CD8-positive, alpha-beta memory T cell (primary cell): Measurements from ENCODE around the gene OR2A42. TPM values are rescaled to one million over a fixed set of nuclear protein-coding genes. Genes with fewer than 3 reads are reported as not detected.
A peak's percentile ranks its signal among the peaks of the same experiment; 100 is the strongest.
"Not testable (repeated sequence)": the region's sequence is repeated elsewhere in the genome, so short reads cannot be mapped to it uniquely, and the experiment has no call there.

Experiments
- CTCF ChIA-PET: fragments of 350-600 bp; sonication (Branson Sonifier 250); formaldehyde crosslinking; loops from one replicate; lab custom pipeline; 2021; ENCODE audit warnings: antibody characterized with exemption; lab: Charles Lee
- POLR2A ChIA-PET: fragments of 350-600 bp; sonication (Branson Sonifier 250); formaldehyde crosslinking; loops from one replicate; lab custom pipeline; 2021; ENCODE audit warnings: antibody characterized with exemption; lab: Charles Lee
- DNase-seq, 5 donors: peaks; one replicate each; pipeline versions ENCODE4 v3.0.0 to v3.0.0-alpha.2; 2020 to 2022; ENCODE audit warnings: mixed read lengths in 1 of 5
- H3K27ac ChIP-seq: one replicate; pipeline ENCODE4 v1.7.0; 2013; ENCODE audit warnings: low read depth, mild to moderate bottlenecking, low read length, moderate library complexity
- H3K27me3 ChIP-seq: 2 replicates; pipeline ENCODE4 v1.7.0; 2013; ENCODE audit warnings: low read length, mild to moderate bottlenecking; ENCODE audit not compliant: insufficient read depth, poor library complexity, severe bottlenecking
- H3K36me3 ChIP-seq: 2 replicates; pipeline ENCODE4 v1.7.0; 2013; ENCODE audit warnings: mild to moderate bottlenecking, low read length, moderate library complexity; ENCODE audit not compliant: insufficient read depth
- H3K4me1 ChIP-seq: 2 replicates; pipeline ENCODE4 v1.7.0; 2013; ENCODE audit warnings: mild to moderate bottlenecking, low read length, moderate library complexity; ENCODE audit not compliant: insufficient read depth
- H3K4me3 ChIP-seq: 2 replicates; pipeline ENCODE4 v1.7.0; 2013; ENCODE audit warnings: mild to moderate bottlenecking, low read length
- H3K9me3 ChIP-seq: 2 replicates; pipeline ENCODE4 v1.7.0; 2013; ENCODE audit warnings: mild to moderate bottlenecking, low read length
- H3K27ac Mint-ChIP-seq, 8 donors: one replicate each; pipeline ENCODE4 v1.8.0; 2020 to 2021; ENCODE audit warnings: mixed read lengths in 8 of 8, mild to moderate bottlenecking in 6 of 8, inconsistent platforms in 3 of 8, moderate library complexity in 3 of 8
- H3K27me3 Mint-ChIP-seq, 2 donors: one replicate each; pipeline ENCODE4 v1.8.0; 2020 to 2021; ENCODE audit warnings: mixed read lengths in 2 of 2, mild to moderate bottlenecking in 1 of 2, moderate library complexity in 1 of 2
- H3K36me3 Mint-ChIP-seq, 3 donors: one replicate each; pipeline ENCODE4 v1.8.0; 2020 to 2021; ENCODE audit warnings: mixed read lengths in 3 of 3, inconsistent platforms in 1 of 3, mild to moderate bottlenecking in 1 of 3
- H3K4me1 Mint-ChIP-seq, 3 donors: one replicate each; pipeline ENCODE4 v1.8.0; 2020 to 2021; ENCODE audit warnings: mixed read lengths in 3 of 3, inconsistent platforms in 1 of 3, mild to moderate bottlenecking in 1 of 3
- H3K4me3 Mint-ChIP-seq, 7 donors: one replicate each; pipeline ENCODE4 v1.8.0; 2020 to 2021; ENCODE audit warnings: mixed read lengths in 7 of 7, mild to moderate bottlenecking in 6 of 7, moderate library complexity in 4 of 7, inconsistent platforms in 2 of 7
- H3K9me3 Mint-ChIP-seq, 5 donors: one replicate each; pipeline ENCODE4 v1.8.0; 2020 to 2022; ENCODE audit warnings: mixed read lengths in 5 of 5, mild to moderate bottlenecking in 3 of 5, moderate library complexity in 2 of 5, inconsistent platforms in 1 of 5
- polyA plus RNA-seq: library from polyadenylated mRNA; unstranded; fragments of 300-500 nt; fragmentation: Illumina TruSeq; gene quantifications from one replicate; pipeline ENCODE4 v1.2.3, GENCODE V29; 2021
- total RNA-seq, 2 experiments: library from RNA; stranded (reverse); gene quantifications; one replicate each; pipeline ENCODE4 v1.2.3, GENCODE V29; 2021

Gene OR2A42
- total and polyA plus RNA-seq, 3 experiments from 2014 or later = not detected

DNA sequence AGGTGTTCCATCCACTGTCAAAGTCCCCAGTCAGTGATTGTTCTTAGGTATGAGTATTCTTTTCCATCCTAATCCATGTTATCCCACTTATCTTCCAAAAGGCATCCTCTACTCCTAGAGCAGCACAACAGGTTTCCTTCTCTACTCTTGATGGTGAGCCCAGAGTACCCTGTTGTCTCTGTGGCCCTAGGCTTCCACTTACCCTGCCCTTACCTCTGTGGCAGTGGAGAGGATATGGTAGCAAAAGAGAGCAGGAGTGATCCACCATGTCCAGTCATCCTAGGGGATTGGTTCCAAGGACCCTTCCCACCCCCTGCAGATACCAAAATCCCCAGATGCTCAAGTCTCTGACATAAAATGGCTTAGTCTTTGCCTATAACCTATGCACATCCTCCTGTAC is 22.2 kb downstream of the OR2A42 start:
- H3K27me3 Mint-ChIP-seq, H3K27ac Mint-ChIP-seq, H3K27me3 ChIP-seq, DNase-seq, H3K4me1 Mint-ChIP-seq, H3K36me3 Mint-ChIP-seq, H3K36me3 ChIP-seq, H3K27ac ChIP-seq, H3K9me3 ChIP-seq, H3K4me3 Mint-ChIP-seq, H3K4me1 ChIP-seq, POLR2A ChIA-PET, H3K4me3 ChIP-seq, CTCF ChIA-PET, H3K9me3 Mint-ChIP-seq: not testable (repeated sequence)

GRCh38 chr7:144205306-144205705 is 34.1 kb downstream of the OR2A42 start:
- H3K9me3 Mint-ChIP-seq, H3K36me3 ChIP-seq, H3K27ac ChIP-seq, H3K4me3 Mint-ChIP-seq, H3K4me3 ChIP-seq, H3K4me1 ChIP-seq, H3K9me3 ChIP-seq, CTCF ChIA-PET, DNase-seq, H3K27me3 ChIP-seq, POLR2A ChIA-PET, H3K36me3 Mint-ChIP-seq, H3K4me1 Mint-ChIP-seq, H3K27me3 Mint-ChIP-seq, H3K27ac Mint-ChIP-seq: not testable (repeated sequence)

- H3K27me3 ChIP-seq, H3K4me1 ChIP-seq, DNase-seq, H3K9me3 Mint-ChIP-seq, H3K4me1 Mint-ChIP-seq, CTCF ChIA-PET, H3K4me3 Mint-ChIP-seq, H3K27me3 Mint-ChIP-seq, H3K27ac Mint-ChIP-seq, H3K27ac ChIP-seq, H3K36me3 Mint-ChIP-seq, POLR2A ChIA-PET, H3K9me3 ChIP-seq, H3K36me3 ChIP-seq, H3K4me3 ChIP-seq: not testable (repeated sequence)
Measured at GRCh38 chr7:144203086-144203485, 36.3 kb downstream of the OR2A42 start.

- H3K27me3 ChIP-seq, H3K27me3 Mint-ChIP-seq, CTCF ChIA-PET, H3K9me3 Mint-ChIP-seq, H3K27ac Mint-ChIP-seq, H3K4me1 Mint-ChIP-seq, DNase-seq, H3K9me3 ChIP-seq, POLR2A ChIA-PET, H3K4me3 ChIP-seq, H3K36me3 ChIP-seq, H3K27ac ChIP-seq, H3K4me3 Mint-ChIP-seq, H3K36me3 Mint-ChIP-seq, H3K4me1 ChIP-seq: not testable (repeated sequence)
Measured at GRCh38 chr7:144201978-144202377, 37.4 kb downstream of the OR2A42 start.

DNA sequence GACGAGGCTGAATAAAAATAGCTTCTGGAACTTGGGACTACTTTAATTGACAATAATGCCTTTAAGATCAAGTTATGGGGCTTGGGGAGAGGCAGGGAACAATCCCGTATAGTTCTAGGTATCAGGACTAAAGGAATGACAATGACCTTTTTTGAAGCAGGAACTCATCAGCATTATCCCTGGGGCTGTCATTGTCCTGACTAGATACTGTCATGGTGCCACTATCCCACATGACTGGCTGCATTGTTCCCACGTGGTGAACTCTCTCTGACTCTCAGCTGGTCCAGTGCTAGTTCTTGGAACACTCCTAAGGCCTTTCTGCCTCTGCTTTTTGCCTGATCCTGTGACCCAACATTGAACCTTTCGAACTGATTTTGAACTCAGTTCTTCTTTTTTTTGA is 40.5 kb downstream of the OR2A42 start:
- H3K9me3 Mint-ChIP-seq, CTCF ChIA-PET, H3K27me3 ChIP-seq, H3K4me1 ChIP-seq, H3K9me3 ChIP-seq, H3K27ac Mint-ChIP-seq, H3K4me1 Mint-ChIP-seq, H3K36me3 ChIP-seq, DNase-seq, POLR2A ChIA-PET, H3K36me3 Mint-ChIP-seq, H3K4me3 ChIP-seq, H3K27me3 Mint-ChIP-seq, H3K4me3 Mint-ChIP-seq, H3K27ac ChIP-seq: not testable (repeated sequence)

DNA sequence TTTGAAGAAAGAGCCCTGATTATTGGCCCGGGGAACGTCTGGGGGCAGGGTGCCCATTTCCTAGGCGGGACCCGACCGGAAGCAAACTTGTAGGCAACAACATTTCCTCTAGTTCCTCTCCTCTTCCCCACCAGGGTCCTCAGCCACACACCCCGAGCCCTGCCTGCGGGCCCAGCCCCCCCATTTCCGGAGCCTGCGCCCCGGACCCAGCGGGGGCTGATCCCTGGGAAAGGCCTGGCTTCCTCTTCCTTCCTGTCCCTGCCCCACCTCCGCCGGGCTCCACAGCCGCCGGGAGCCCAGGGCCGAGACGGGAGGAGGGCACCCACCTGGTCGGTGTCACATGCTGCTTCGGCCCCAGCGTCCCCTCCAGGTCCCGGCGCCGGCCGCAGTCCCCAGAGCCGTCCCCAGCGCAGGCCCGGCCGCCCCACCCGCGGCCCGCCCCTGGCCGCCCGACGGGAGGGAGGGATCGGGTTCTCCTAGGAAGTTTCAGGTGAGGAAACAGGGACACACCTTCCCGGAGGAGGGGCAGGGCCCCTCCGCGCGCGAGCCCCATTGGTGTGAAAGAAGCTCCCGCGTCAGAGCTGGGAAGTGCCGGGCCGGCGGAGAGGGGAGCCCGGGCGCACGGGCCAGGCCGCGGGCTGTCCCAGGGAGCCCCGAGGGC is 44.1 kb downstream of the OR2A42 start, which contains the start of gene ARHGEF35:
Gene ARHGEF35 (minus strand): TSS at position 622 of the 661 bp plus-strand sequence. CDS start 7,450 bp downstream, outside the sequence.
- Mint-ChIP-seq H3K27ac (peak within 1 kb of the TSS in 2 of 8 donors; percentile 75 to 89), H3K4me3 (peak within 1 kb of the TSS in 5 of 7 donors; percentile 49 to 78 (median 65))
- H3K27me3 Mint-ChIP-seq, H3K27ac ChIP-seq, CTCF ChIA-PET, H3K36me3 Mint-ChIP-seq, H3K9me3 Mint-ChIP-seq, H3K36me3 ChIP-seq, H3K27me3 ChIP-seq, H3K4me3 ChIP-seq, H3K9me3 ChIP-seq, POLR2A ChIA-PET, H3K4me1 ChIP-seq, H3K4me1 Mint-ChIP-seq: not testable (repeated sequence)
- peak in 1 of 5 donors; percentile 37 for DNase-seq

DNA sequence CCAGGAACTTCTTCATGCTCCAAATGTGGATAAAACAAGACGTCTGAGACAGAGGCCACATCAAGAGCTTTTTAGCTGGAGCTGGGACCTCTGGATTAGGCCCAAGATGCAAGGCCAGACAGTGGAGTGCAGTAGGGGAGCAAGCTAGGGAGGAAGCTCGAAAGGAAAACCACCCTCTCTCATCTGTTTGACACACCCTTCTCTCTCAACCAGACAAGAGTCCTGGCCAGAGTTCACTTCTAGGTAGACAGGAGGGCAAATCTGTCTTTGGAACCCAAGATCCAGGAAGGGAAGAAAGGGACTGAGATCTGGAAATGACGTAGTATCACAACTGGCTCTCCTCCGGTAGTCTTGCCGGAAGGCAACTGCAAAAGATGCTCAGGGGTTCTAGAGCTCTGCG is 45.0 kb downstream of the OR2A42 start:
- H3K27me3 Mint-ChIP-seq, H3K36me3 Mint-ChIP-seq, H3K27ac ChIP-seq, H3K36me3 ChIP-seq, H3K4me1 ChIP-seq, H3K4me3 Mint-ChIP-seq, H3K9me3 ChIP-seq, H3K27me3 ChIP-seq, DNase-seq, POLR2A ChIA-PET, H3K9me3 Mint-ChIP-seq, H3K4me1 Mint-ChIP-seq, CTCF ChIA-PET, H3K4me3 ChIP-seq, H3K27ac Mint-ChIP-seq: not testable (repeated sequence)

DNA sequence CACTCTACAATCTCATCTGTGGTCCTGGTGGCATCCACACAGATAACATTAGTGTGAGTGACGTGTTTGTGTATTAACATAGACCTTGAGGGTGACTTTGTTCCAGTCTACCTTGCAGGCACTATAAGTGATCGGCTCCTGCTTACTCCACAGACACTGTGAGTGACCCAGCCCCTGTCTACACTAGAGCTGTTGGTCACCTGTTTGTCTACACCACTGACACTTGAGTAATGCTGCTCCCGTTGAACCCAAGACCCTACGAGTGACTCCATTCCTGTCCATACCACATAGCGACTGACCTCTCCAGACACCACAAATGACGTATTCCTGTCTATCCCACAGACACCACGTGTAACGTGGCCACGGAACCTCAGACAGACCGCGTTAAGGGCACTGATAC is 45.6 kb downstream of the OR2A42 start:
- POLR2A ChIA-PET, H3K4me1 ChIP-seq, H3K27ac ChIP-seq, H3K27ac Mint-ChIP-seq, CTCF ChIA-PET, H3K4me1 Mint-ChIP-seq, H3K27me3 Mint-ChIP-seq, DNase-seq, H3K4me3 Mint-ChIP-seq, H3K9me3 Mint-ChIP-seq, H3K9me3 ChIP-seq, H3K4me3 ChIP-seq, H3K27me3 ChIP-seq, H3K36me3 Mint-ChIP-seq, H3K36me3 ChIP-seq: not testable (repeated sequence)
